Transverse colon (tissue), 4 donors: ENCODE data around the gene SMIM21. TPM values are rescaled to one million over a fixed set of nuclear protein-coding genes. Genes with fewer than 3 reads are reported as not detected.

Source experiments
- DNase-seq: peaks from one replicate; pipeline ENCODE4 v3.0.0-alpha.2; 2019
- H3K27ac ChIP-seq, 4 donors: fragments of 200-600 bp; sonication (generic); 2 replicates each; pipeline ENCODE4 v1.5.1; 2016 to 2018; ENCODE audit warnings: inconsistent platforms in 4 of 4
- H3K27me3 ChIP-seq: fragments of 200-600 bp; sonication (generic); 2 replicates; pipeline ENCODE4 v1.5.1; 2017; ENCODE audit warnings: inconsistent platforms
- H3K36me3 ChIP-seq, 4 donors: fragments of 200-600 bp; sonication (generic); 2 replicates each; pipeline ENCODE4 v1.5.1; 2017 to 2019; ENCODE audit warnings: inconsistent platforms in 4 of 4
- H3K4me1 ChIP-seq, 4 donors: fragments of 200-600 bp; sonication (generic); 2 replicates each; pipeline ENCODE4 v1.5.1; 2017 to 2020; ENCODE audit warnings: inconsistent platforms in 4 of 4
- H3K4me3 ChIP-seq, 4 donors: fragments of 200-600 bp; sonication (generic); 1 replicate in 1 of 4; 2 replicates in 3 of 4; pipeline versions ENCODE4 v1.5.1 to v1.6.1; 2017 to 2019; ENCODE audit warnings: inconsistent platforms in 4 of 4
- H3K9me3 ChIP-seq, 2 donors: fragments of 200-600 bp; sonication (generic); 2 replicates each; pipeline ENCODE4 v1.5.1; 2017 to 2019; ENCODE audit warnings: inconsistent platforms in 2 of 2
- CTCF ChIP-seq, 5 experiments: fragments of 200-600 bp in 3 of 5; fragments of 450-650 bp in 2 of 5; sonication (generic) in 3 of 5; IDR thresholded peaks; 1 replicate in 2 of 5; 2 replicates in 3 of 5; pipeline ENCODE4 v1.5.1; 2016 to 2017; ENCODE audit warnings: antibody characterized with exemption in 5 of 5, inconsistent platforms in 3 of 5, mild to moderate bottlenecking in 2 of 5, moderate library complexity in 1 of 5
- EP300 ChIP-seq: sonication (generic); formaldehyde crosslinking; IDR thresholded peaks from one replicate; pipeline ENCODE4 v1.6.1; 2017; ENCODE audit warnings: antibody characterized with exemption, low read depth
- POLR2A ChIP-seq: fragments of 450-650 bp; IDR thresholded peaks from one replicate; pipeline ENCODE4 v1.6.1; 2016; ENCODE audit warnings: antibody characterized with exemption, mild to moderate bottlenecking, moderate library complexity
- POLR2AphosphoS5 ChIP-seq, 3 donors: sonication (generic); formaldehyde crosslinking; IDR thresholded peaks; one replicate each; pipeline ENCODE4 v1.6.1; 2016; ENCODE audit warnings: antibody characterized with exemption in 3 of 3
- WGBS, 2 donors: methylation state at CpG; one replicate each; pipeline ENCODE4 v1.1.5; 2018; ENCODE audit warnings: low coverage in 1 of 2; 5-methylcytosine and 5-hydroxymethylcytosine counted together
- in situ Hi-C, 4 donors: fragments of 200-750 bp; cut with MboI; loops; one replicate each; pipeline versions ENCODE4 v1.15.0 to v1.15.1; 2017; ENCODE audit warnings: low sequenced_read_pairs in 3 of 4, low pct_ligation_motif_present in 1 of 4, low pct_unique_long_range_greater_than_20kb in 1 of 4
- intact Hi-C: fragments of 100-400 bp; cut with DNase I; formaldehyde crosslinking; loops from one replicate; pipeline ENCODE4 v1.15.1; 2023; ENCODE audit warnings: low total_unique reads
- total RNA-seq, 4 donors: library from RNA; depleted of rRNA; stranded (reverse); fragments of >200 nt; gene quantifications; one replicate each; pipeline ENCODE4 v1.1.0, GENCODE V29; 2016

The SMIM21 gene
- total RNA-seq, 4 donors from 2014 or later, result not detected

DNA sequence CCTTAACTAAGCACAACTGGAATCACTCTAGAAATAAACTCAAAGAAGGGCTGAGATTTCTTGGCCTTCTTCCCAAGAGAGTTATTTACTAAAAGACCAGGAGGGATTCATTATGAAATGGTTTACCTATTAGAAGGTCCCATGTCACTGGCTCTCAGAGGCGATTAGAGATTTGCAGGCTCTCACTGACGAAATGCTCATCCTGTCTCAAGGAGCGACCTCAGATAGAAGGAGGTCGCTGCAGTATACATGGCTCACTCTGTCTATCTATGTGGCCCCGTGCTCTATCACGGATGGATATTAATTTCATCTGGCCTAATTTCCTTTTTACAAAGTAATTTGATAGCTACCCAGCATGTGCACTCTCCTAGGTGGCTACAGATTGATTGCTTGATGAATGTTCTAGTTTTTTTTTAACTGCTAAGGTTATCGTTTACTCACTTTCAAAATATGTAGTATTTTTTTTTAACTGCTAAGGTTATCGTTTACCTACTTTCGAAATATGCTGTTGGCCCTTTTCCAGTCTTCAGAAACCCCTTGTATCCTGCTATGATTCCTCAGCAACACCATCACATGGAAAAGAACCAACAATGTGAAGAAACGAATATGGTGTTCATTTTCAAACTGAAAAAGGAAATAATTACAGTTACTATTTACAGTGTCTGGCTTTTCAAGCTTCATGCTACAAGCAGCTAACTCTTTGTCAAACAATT is 9.1 kb downstream of the SMIM21 start:
- no peak for TF ChIP-seq EP300
- TF ChIP-seq CTCF (IDR thresholded peaks at IDR 0.05), result no peak
- TF ChIP-seq POLR2AphosphoS5 (IDR thresholded peaks at IDR 0.05), result no peak
- no peak for TF ChIP-seq POLR2A
- Histone ChIP-seq H3K9me3 (no peaks in the 10 kb centered on the region), H3K4me3 (no peak overlapping the region), H3K36me3 (no peaks in the 10 kb centered on the region), H3K27me3 (no peaks in the 10 kb centered on the region), H3K4me1 (no peaks in the 10 kb centered on the region), H3K27ac (no peak overlapping the region)
- 65 to 76% methylated on average over 6 to 10 of the region's 10 CpGs for WGBS, 2 donors
- no peak for DNase-seq
- intact Hi-C loops, result no loop called here
- in situ Hi-C loops, result no loop called here

- Histone ChIP-seq H3K4me1 (no peaks in the 10 kb centered on the region), H3K27ac (no peak overlapping the region), H3K4me3 (no peak overlapping the region), H3K9me3 (no peaks in the 10 kb centered on the region), H3K27me3 (no peaks in the 10 kb centered on the region), H3K36me3 (no peaks in the 10 kb centered on the region)
- intact Hi-C loops (no loop called here), in situ Hi-C loops (no loop called here)
- TF ChIP-seq CTCF (IDR thresholded peaks at IDR 0.05) (no peak), EP300 (no peak), POLR2A (no peak), POLR2AphosphoS5 (IDR thresholded peaks at IDR 0.05) (no peak)
- DNase-seq, result no peak
- WGBS, 2 donors, result 49 to 70% methylated on average over 4 of the region's 4 CpGs
These were observed 16.9 kb downstream of the SMIM21 start for GRCh38 chr18:75410611-75411010.

DNA sequence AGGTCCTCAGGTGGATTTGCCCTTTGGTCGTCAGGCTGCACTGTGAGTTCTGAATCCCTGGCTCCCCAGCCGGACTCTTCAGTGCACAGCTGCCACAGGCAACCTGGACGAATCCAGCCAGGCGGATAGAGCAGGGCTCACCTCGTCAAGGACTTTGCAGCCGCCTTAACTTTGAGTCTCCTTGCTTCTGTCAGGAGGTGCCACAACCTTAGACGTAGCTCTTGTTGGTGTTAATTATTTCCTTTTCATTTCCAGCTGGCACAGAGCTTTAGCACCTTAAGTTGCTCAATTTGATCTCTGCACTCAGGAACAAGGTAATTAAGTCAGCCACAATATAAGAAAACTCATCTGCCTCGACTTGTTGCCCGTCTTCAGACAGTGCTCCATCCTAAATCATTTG is 17.7 kb downstream of the SMIM21 start:
- no peak overlapping the region for H3K27ac ChIP-seq
- H3K36me3 ChIP-seq, result no peaks in the 10 kb centered on the region
- H3K27me3 ChIP-seq, result no peaks in the 10 kb centered on the region
- DNase-seq, result no peak
- WGBS, 2 donors, result 60 to 72% methylated on average over 4 to 9 of the region's 9 CpGs
- TF ChIP-seq POLR2AphosphoS5 (IDR thresholded peaks at IDR 0.05) (no peak), POLR2A (no peak), CTCF (IDR thresholded peaks at IDR 0.05) (no peak), EP300 (no peak)
- no peak overlapping the region for H3K4me3 ChIP-seq
- H3K9me3 ChIP-seq, result no peaks in the 10 kb centered on the region
- no peaks in the 10 kb centered on the region for H3K4me1 ChIP-seq
- in situ Hi-C loops (no loop called here), intact Hi-C loops (no loop called here)

DNA sequence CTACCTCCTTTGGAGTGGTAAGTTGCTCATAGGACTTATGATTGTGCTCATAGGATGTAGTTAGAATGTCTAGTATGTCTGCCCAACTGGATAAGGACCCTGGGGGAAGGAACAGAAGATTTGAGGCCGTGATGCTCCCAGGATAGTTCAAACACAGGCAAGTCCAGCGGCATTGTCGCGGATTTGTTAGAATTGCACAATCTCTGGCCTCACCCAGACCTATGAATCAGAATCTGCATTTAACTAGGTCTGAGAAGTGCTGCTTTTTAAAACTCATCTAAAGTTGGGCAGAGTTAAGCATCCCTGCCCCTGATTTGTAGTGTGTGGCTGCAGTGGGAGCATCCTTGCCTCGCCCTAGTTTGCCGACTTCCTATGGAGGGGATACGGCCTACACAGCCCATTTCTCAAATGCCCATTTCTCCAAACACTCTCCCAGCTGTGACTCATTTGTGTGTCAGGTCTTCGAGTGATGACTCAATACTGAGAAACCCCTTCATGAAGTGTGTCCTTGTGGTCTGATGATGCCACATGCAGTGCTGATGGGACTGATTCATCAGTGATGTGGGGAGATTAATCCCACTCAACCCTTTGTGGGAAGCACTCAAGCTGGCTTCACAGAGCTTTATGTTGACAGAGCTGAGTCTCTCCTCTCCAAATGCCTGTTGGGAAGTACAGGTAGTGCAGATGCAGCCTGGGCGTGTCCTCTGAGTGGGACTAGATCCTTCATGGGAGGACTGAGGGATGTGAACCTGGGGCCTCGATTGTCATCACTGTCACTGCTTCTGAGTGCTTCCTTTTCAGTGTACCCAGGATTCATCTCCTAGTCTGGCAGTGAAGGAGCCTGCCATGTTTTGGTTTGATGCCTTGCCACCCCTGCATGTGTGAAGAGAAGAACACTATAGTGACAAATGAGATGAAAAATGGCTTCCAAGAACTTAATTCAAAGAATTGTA is 18.7 kb downstream of the SMIM21 start:
- intact Hi-C loops (no loop called here), in situ Hi-C loops (no loop called here)
- H3K4me1 ChIP-seq, result no peaks in the 10 kb centered on the region
- H3K27ac ChIP-seq, result no peak overlapping the region
- H3K4me3 ChIP-seq, result no peak overlapping the region
- no peaks in the 10 kb centered on the region for H3K9me3 ChIP-seq
- no peaks in the 10 kb centered on the region for H3K36me3 ChIP-seq
- TF ChIP-seq CTCF (IDR thresholded peaks at IDR 0.05), result no peak
- TF ChIP-seq POLR2A, result no peak
- no peak for TF ChIP-seq EP300
- TF ChIP-seq POLR2AphosphoS5 (IDR thresholded peaks at IDR 0.05), result no peak
- no peaks in the 10 kb centered on the region for H3K27me3 ChIP-seq
- 84 to 85% methylated on average over 6 to 10 of the region's 10 CpGs for WGBS, 2 donors
- no peak for DNase-seq
